Fibroblast of the aortic adventitia (primary cell): ENCODE data around the gene AGAP2. TPM values are rescaled to one million over a fixed set of nuclear protein-coding genes. Genes with fewer than 3 reads are reported as not detected.
A peak's percentile ranks its signal among the peaks of the same experiment; 100 is the strongest.

ENCODE experiments used
- DNase-seq: peaks from one replicate; pipeline ENCODE4 v3.0.0-alpha.2; 2010; ENCODE audit warnings: low read depth
- H3K4me3 ChIP-seq: 2 replicates; pipeline ENCODE4 v1.5.1; 2011; ENCODE audit warnings: low read depth, mild to moderate bottlenecking, control low read depth, low read length, moderate library complexity
- total RNA-seq: library from RNA; depleted of rRNA; stranded (reverse); fragments of >200 nt; gene quantifications from 2 replicates; pipeline ENCODE4 v1.2.3, GENCODE V29; 2012; ENCODE audit warnings: low replicate concordance
- TF ChIP-seq, protein P1 (sequence below): IDR thresholded peaks from 2 replicates; pipeline ENCODE4 v1.5.1; 2011; ENCODE audit warnings: mild to moderate bottlenecking, low read length, control low read depth, inconsistent platforms; ENCODE audit not compliant: insufficient read depth

Gene AGAP2
- total RNA-seq, 1 donor, result 0.27 TPM

DNA sequence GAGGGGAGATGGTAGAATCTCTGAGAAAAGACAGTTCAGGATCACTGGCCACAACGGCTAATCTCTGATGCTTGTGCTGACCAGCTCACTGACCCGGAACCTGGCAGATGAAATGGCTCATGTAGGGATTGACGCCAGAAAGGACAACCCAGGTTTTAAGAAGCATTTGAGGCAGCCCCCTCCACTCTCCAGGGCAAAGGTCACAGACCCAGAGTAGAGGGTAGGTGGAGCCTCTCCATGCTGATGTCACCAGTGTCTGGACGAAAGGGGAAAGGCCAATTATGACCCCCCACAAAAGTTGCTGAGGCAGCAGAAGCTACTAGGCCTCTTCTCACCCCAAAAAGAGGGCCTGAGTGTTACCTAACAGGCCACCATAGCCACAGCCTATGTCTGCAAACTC lies 32.2 kb upstream of the AGAP2 start:
- TF ChIP-seq, protein P1, sequence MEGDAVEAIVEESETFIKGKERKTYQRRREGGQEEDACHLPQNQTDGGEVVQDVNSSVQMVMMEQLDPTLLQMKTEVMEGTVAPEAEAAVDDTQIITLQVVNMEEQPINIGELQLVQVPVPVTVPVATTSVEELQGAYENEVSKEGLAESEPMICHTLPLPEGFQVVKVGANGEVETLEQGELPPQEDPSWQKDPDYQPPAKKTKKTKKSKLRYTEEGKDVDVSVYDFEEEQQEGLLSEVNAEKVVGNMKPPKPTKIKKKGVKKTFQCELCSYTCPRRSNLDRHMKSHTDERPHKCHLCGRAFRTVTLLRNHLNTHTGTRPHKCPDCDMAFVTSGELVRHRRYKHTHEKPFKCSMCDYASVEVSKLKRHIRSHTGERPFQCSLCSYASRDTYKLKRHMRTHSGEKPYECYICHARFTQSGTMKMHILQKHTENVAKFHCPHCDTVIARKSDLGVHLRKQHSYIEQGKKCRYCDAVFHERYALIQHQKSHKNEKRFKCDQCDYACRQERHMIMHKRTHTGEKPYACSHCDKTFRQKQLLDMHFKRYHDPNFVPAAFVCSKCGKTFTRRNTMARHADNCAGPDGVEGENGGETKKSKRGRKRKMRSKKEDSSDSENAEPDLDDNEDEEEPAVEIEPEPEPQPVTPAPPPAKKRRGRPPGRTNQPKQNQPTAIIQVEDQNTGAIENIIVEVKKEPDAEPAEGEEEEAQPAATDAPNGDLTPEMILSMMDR, result no peak
- no peak for DNase-seq
- H3K4me3 ChIP-seq, result no peak overlapping the region

DNA sequence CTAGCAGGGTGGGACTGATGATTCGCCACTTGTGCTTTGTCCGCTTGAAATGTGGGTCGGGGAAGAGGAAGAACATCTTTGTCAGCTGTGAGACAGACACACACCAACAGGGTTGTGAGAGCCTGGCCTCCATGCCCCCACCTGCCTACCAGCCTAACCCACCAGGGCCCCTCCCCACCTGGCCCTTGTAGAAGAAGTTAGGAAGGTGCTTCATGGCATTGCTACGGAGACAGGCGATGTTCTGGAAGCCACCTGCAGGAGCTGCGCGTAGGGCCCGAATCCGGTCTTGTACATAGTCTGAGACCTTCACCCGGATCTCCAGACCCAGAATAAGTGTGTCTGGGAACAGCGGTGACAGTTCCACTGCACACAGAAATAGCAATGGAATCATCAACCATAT lies 31.1 kb upstream of the AGAP2 start:
- TF ChIP-seq, protein P1, result no peak
- no peak overlapping the region for H3K4me3 ChIP-seq
- no peak for DNase-seq

DNA sequence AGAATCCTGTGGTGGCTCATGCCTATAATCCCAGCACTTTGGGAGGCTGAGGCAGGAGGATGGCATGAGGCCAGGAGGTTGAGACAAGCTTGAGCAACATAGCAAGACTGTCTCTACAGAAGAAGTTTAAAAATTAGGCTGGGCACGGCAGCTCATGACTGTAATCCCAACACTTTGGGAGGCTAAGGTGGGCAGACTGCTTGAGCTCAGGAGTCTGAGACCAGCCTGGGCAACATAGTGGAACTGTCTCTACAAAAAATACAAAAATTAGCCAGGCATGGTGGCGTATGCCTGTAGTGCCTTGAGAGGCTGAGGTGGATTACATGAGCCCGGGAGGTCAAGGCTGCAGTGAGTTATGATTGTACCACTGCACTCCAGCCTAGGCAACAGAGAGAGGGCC lies 29.3 kb upstream of the AGAP2 start:
- no peak for DNase-seq
- H3K4me3 ChIP-seq, result no peak overlapping the region
- TF ChIP-seq, protein P1, result no peak

DNA sequence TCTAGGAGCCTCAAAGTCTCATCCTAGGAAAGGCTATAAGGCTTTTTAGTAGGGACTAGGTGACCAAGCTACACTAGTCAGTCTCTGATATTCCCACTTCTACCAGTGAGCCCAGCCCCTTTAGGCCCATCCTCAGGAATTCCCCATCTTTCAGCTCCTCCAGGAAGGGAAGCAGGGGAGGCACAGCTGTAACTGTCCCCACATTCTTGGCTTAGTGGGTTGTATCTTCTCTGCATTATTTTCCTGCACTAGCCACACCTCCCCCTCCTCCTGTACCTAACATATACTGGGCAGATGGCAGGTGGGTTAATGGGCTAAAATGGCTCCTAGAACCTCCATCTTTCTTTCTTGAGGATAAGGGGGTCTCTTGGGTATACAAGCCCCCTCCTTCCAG lies 28.8 kb upstream of the AGAP2 start:
- DNase-seq, result no peak
- TF ChIP-seq, protein P1, result no peak
- H3K4me3 ChIP-seq, result no peak overlapping the region

DNA sequence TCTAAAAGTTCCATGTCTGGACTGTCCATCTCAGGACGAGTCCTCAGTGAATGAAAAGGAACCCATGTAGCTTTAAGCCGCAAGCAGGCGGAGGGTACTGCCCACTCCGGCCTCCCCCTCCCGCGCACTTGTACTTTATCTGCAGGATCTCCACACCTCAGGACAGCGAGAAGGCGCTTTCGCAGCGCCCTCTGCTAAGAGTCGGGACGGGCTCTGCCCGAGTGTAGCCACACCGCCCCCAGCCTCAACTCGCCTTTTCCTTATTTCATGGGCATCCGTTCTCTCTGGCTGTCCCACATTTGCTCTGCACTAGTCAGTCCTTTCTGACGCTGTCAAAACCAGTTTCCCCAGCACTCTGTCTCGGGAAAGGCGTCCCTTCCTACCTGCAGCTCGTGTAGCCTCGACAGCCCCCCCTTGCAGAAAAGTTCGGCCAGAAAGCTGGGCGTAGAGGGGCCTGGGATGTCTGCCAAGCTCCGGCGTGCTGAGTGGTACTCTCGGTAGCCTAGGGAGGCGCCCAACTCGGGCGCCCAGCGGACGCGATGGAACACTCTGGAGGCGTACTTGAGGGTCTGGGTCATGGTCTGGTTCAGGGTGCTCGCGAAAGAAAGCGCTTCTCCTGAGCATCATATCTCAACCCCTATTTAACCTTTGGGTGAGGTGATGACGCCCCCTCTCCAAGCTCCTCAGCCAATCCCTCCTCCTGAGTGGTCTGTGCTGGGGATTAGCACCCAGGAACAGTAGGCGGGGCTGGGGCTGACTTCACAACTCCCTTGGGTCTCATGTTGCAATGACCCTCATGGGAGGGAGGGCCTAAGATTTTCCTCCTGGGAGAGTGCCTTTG lies 28.1 kb upstream of the AGAP2 start, which contains the start of gene CYP27B1:
Gene CYP27B1, minus strand, starts transcription at position 615 of the 841 bp plus-strand sequence. Its CDS starts 37 bp downstream, at position 578.
- peak; percentile 16 for DNase-seq
- peak within 1 kb of the TSS; percentile 40 for H3K4me3 ChIP-seq
- TF ChIP-seq, protein P1, result no peak

DNA sequence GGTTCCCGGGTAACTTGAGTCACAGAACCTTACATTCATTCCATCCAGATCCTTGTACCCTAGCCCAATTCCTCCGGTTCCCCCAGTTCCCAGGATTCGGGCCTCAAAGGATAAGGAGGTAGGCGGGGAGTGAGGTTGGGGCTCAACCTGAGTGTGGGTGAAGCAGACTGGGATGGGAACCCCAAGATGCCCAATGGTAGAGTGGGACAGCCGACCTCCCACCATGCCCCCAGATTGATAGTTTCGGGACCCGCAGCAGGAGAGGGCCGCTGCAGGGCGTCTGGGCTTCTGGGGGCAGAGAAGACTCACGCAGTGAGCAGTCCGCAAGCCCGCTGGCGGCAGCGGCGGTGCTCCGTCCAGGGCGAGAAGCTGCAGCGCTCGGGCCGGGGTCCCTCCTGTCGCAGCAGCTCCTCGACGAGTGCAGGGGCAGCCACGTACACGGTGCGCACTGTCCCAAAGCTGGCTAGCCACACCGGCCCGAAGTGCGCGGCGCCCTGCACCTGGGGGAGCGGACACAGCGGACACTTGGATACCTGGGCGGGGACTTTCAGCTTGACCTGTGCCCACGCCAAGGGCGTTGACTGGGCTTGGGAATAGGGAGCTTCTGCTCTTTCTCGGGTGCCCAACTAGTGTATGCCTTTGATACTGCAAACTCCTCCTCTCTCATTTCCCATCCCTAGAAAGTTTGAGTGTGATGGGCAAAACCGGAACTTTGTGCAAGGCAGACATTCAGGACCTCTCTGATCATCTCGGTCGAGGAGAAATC lies 27.3 kb upstream of the AGAP2 start:
- H3K4me3 ChIP-seq, result peak overlapping the region; percentile 40
- no peak for DNase-seq
- TF ChIP-seq, protein P1, result no peak
